Measurements from ENCODE around the gene SGCA.

- TF ChIP-seq CTCF (IDR thresholded peaks at IDR 0.05), result no peak
- no peak for TF ChIP-seq POLR2A (IDR thresholded peaks at IDR 0.05)
- no peak for TF ChIP-seq EP300 (IDR thresholded peaks at IDR 0.05)
These were observed 11.7 kb downstream of the SGCA start for GRCh38 chr17:50177476-50177875.

All from tibial nerve (tissue), 4 donors.